HT-29 (cell line): ENCODE data around the gene MT1F. TPM values are rescaled to one million over a fixed set of nuclear protein-coding genes. Genes with fewer than 3 reads are reported as not detected.
"Not testable (repeated sequence)": the region's sequence is repeated elsewhere in the genome, so short reads cannot be mapped to it uniquely, and the experiment has no call there.

ENCODE experiments used
- DNase-seq: peaks from one replicate; pipeline ENCODE4 v3.0.0-alpha.2; 2015; ENCODE audit warnings: low spot score
- total RNA-seq: library from RNA; depleted of rRNA; stranded (reverse); fragments of >200 nt; shearing (Covaris generic); gene quantifications from 2 replicates; pipeline ENCODE4 v1.2.3, GENCODE V29; 2014

MT1F gene
- total RNA-seq, 1 experiment from 2014 or later, result 5.6 TPM

- no peak for DNase-seq
Observed at GRCh38 chr16:56645311-56645710, 12.4 kb upstream of the MT1F start.

- DNase-seq, result no peak
Observed at GRCh38 chr16:56645838-56646237, 11.9 kb upstream of the MT1F start.

GRCh38 chr16:56647641-56648431 is 9.9 kb upstream of the MT1F start:
- DNase-seq, result no peak

GRCh38 chr16:56649271-56649670 is 8.5 kb upstream of the MT1F start:
- DNase-seq, result no peak

- no peak for DNase-seq
Observed at GRCh38 chr16:56649820-56650219, 7.9 kb upstream of the MT1F start.

GRCh38 chr16:56651586-56651985 is 6.2 kb upstream of the MT1F start, which contains the start of gene MT1B:
Gene MT1B (plus strand): TSS chr16:56651886. CDS start chr16:56651954, 68 bp downstream.
- no peak for DNase-seq

- DNase-seq, result no peak
Observed at GRCh38 chr16:56652600-56652999, 5.2 kb upstream of the MT1F start.

- DNase-seq, result no peak
Observed at GRCh38 chr16:56653218-56653617, 4.5 kb upstream of the MT1F start.

- no peak for DNase-seq
Observed at GRCh38 chr16:56658327-56658875, 642 bp downstream of the MT1F start.

GRCh38 chr16:56662357-56663354 is 4.9 kb downstream of the MT1F start:
- no peak for DNase-seq

GRCh38 chr16:56664506-56664905 is 6.7 kb downstream of the MT1F start:
- DNase-seq, result no peak

GRCh38 chr16:56665286-56666261 is 7.8 kb downstream of the MT1F start:
- not testable (repeated sequence) for DNase-seq

GRCh38 chr16:56667581-56668571 is 10.1 kb downstream of the MT1F start, which contains the start of gene MT1G:
Gene MT1G (minus strand): TSS chr16:56668065. CDS start chr16:56667993, 72 bp downstream.
- no peak for DNase-seq

GRCh38 chr16:56669005-56669839 is 11.5 kb downstream of the MT1F start, which contains the start of gene MT1H:
Gene MT1H (plus strand): TSS chr16:56669814. CDS start chr16:56669885, 71 bp downstream.
- DNase-seq, result no peak

GRCh38 chr16:56669840-56670619 is 12.3 kb downstream of the MT1F start:
- no peak for DNase-seq

- no peak for DNase-seq
Observed at GRCh38 chr16:56670620-56670934, 12.8 kb downstream of the MT1F start.

- DNase-seq, result not testable (repeated sequence)
Observed at GRCh38 chr16:56671691-56672090, 13.9 kb downstream of the MT1F start.

- DNase-seq, result not testable (repeated sequence)
Observed at GRCh38 chr16:56672171-56672570, 14.4 kb downstream of the MT1F start.
